GM10847 (cell line): ENCODE measurements around the gene ADGRB3.

Experiments used
- POLR2A ChIP-seq: IDR thresholded peaks from 2 replicates; pipeline ENCODE4 v1.6.1; 2011; ENCODE audit not compliant: insufficient read length; ENCODE audit errors: extremely low read depth

Gene ADGRB3

DNA sequence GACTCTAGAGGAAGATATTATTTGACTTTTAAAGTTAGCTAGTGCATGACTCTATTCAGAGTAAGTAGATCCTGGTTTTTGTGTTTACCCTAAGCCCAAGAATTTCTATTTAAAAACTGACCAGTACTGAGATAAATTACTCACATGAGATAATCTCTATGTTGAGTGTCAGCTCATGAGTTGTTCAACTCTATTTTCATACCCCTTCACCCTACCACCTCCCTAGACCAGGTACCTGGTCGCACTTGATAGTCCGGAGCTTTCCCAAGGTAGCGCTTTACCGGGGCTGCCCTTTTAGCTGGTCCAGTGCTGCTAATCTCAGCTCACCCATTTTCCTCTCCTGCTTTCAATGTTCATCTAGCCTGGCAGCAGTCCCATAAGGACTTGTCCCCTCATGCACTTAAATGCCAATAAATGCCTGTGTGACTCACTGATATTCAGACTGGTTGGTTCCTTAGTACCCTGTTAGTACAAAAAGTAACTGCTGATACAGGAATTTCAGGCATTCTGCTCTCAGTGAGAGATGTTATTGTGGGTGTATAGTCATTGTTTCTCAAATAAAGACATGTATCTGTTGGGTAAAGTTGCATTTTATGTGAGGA, 503.9 kb downstream of the ADGRB3 start:
- TF ChIP-seq POLR2A: no peak

GRCh38 chr6:69145062-69145461, 510.0 kb downstream of the ADGRB3 start:
- no peak for TF ChIP-seq POLR2A

- no peak for TF ChIP-seq POLR2A
Measured at GRCh38 chr6:69146385-69146784, 511.3 kb downstream of the ADGRB3 start.

GRCh38 chr6:69155467-69155866, 520.4 kb downstream of the ADGRB3 start:
- TF ChIP-seq POLR2A: no peak

DNA sequence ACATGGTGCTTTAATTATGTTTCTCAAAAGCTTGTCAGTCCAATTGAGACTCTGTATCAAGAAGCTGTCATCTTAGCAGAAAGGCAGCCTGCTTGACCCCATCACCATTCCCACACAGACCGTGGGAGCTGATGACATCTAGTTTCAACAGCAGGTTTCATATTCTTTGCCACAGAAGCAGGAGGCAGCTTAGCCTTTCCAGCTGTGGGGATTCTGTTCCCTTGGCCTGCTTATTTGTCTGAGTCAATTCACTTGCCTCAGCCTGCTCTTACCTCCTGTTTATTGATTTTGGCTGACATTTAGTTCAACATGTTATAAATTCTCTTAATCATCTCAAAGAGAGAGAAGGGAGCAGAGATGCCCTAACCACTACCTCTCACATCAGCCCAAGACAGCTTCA, 527.7 kb downstream of the ADGRB3 start:
- no peak for TF ChIP-seq POLR2A

GRCh38 chr6:69164564-69165229, 529.6 kb downstream of the ADGRB3 start:
- TF ChIP-seq POLR2A: no peak

- TF ChIP-seq POLR2A: no peak
Measured at GRCh38 chr6:69179681-69180080, 544.6 kb downstream of the ADGRB3 start.

DNA sequence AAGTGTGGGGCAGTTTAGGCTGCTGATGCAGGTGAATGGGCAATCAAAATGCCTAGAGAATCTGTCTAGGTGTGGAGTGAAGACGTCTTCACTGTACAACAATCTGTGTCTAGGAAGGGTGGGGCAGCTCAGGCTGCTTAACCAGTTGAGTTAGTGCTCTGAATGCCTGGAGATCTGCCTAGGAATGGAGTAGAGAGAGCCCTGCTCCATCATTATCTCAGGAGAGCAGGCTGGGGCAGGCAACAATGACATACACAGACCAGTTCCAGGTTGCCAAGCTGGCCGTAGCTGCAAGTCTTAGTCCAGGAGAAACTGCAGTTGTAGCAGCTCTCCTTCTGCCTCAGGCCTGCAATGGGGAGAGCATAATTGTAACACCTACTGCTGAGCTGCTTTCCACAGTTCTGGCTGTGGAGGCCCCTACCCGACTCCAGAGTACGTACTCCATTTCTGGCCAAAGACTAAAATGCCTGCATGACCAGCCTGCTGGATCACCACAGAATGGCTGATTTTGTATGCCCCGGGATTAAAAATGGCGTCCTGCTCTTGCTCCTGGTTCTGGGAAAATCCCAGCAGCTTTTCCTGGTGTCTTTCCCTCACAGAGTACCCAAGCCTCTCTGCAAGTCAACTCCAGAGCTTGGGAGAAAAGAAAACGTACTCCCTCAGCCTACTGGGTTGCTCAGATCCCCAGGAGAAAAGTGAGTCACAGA, 545.4 kb downstream of the ADGRB3 start:
- TF ChIP-seq POLR2A: no peak

GRCh38 chr6:69181964-69182363, 546.9 kb downstream of the ADGRB3 start:
- TF ChIP-seq POLR2A: no peak

DNA sequence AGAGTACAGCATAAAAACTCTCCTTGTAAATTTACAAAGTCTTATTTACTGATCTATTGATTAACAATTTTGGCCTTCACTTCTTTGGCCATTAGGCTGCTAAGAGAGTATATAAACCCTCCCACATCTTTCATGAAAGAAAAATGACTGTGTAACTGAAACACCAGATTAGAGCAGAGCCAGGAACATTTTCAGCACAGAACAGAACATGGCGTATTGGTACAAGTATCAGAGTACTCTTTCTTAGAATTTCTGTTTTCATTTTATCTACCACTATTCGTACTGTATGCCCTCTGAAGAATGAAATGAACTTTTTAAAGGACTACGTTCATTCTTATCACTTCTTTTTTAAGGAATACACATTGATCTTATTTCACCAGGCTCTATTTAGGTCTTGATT, 550.2 kb downstream of the ADGRB3 start:
- TF ChIP-seq POLR2A: no peak

DNA sequence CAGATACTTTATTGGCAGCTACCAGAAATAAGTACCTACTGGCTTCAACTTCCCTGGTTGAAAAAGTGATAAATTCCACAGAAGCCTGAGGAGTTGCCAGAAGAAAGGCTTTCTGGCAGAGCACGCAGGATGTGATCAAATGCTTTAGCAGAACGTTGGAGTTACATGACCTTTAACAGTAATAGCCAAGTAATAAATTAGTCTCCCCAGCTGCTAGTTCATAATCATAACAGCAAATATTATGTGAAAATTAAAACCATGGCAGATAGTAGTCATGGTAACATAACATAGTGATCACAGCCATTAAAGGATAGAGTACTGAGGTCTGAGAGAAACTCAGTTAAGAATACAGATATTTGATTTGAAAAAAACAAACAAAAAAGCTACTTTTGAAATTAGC, 567.7 kb downstream of the ADGRB3 start:
- TF ChIP-seq POLR2A: no peak

GRCh38 chr6:69216127-69216526, 581.0 kb downstream of the ADGRB3 start:
- no peak for TF ChIP-seq POLR2A

GRCh38 chr6:69217343-69217742, 582.3 kb downstream of the ADGRB3 start:
- no peak for TF ChIP-seq POLR2A

DNA sequence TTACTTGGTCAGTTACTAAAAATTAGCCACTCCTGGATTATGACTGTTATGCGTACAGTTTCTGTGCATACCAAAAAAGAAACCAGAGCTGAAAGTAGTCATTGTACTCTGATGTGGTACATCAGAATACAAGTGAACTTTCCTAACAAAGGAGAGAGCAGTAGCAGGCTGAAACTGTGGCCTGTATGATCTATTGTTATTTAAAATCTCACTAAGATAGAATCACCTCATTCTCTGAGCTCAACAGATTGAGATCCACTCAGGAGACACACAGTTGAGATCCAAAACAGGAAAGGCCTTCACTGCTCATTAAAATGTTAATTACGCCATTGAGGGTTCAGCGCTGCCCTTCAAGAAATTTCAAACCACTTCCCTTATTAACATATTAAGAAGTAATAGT, 585.3 kb downstream of the ADGRB3 start:
- no peak for TF ChIP-seq POLR2A

DNA sequence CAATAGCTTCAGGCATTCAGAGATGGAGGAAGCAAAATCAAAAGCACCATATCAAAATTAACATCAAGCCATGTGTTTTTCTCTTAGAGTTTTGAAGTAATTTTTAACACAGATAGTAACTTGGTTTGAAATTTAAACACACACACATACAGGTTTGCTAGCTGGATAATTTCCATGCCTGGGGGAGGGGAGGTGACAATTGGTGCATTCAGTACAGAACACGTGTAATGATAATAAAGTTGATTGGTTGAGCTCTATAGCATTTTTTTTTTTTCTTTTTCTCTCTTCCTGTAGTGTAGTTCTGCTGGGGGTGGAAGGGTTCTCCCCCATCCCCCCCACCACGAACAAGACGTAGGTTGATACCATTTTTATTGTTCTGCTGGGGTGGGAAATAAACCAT, 596.9 kb downstream of the ADGRB3 start:
- no peak for TF ChIP-seq POLR2A

DNA sequence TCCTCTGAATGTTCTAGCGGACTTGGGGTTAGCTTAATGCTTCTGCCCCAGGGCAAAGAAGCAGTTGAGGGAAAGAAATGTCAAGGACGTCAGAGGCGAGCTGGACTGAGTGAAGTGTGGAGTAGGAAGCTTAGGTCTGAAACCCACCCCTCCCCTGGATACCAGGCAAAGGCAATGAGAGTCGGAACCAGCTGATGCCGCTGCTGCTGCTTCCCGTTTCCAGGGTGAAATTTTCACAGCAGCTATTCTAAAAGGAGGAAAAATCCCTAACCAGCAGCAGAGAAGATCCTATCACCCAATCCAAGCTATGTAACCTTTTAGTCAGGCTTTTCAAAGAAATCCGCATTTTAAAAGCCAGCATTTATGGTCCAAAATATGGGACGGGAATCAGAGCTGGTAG, 597.4 kb downstream of the ADGRB3 start:
- no peak for TF ChIP-seq POLR2A
